Activated T-helper 1 cell treated with anti-CD3 and anti-CD28 coated beads, Interleukin-12 subunit alpha, Interleukin-12 subunit beta, Interleukin-2, Interleukin-4 antibody, amounts not matched to agents 30 ng/mL and 10 ng/mL and 1 ng/mL, durations not matched to agents 14 hours and 24 hours and 36 hours (primary cell): ENCODE measurements around the gene ARG2. TPM values are rescaled to one million over a fixed set of nuclear protein-coding genes. Genes with fewer than 3 reads are reported as not detected.
"Not testable (repeated sequence)": the region's sequence is repeated elsewhere in the genome, so short reads cannot be mapped to it uniquely, and the experiment has no call there.

ENCODE experiments used
- DNase-seq: peaks from one replicate; pipeline ENCODE4 v3.0.0; 2021; ENCODE audit warnings: low spot score
- H3K27ac Mint-ChIP-seq: one replicate; pipeline ENCODE4 v1.8.0; 2021; ENCODE audit warnings: mild to moderate bottlenecking, mixed read lengths
- H3K27me3 Mint-ChIP-seq: one replicate; pipeline ENCODE4 v1.8.0; 2022; ENCODE audit warnings: mild to moderate bottlenecking, moderate library complexity, mixed read lengths; ENCODE audit not compliant: insufficient read depth
- H3K36me3 Mint-ChIP-seq: one replicate; pipeline ENCODE4 v1.8.0; 2021; ENCODE audit warnings: low read depth, mixed read lengths
- H3K4me1 Mint-ChIP-seq: one replicate; pipeline ENCODE4 v1.8.0; 2021; ENCODE audit warnings: low read depth, mixed read lengths
- H3K4me3 Mint-ChIP-seq: one replicate; pipeline ENCODE4 v1.8.0; 2021; ENCODE audit warnings: mild to moderate bottlenecking, moderate library complexity, mixed read lengths
- H3K9me3 Mint-ChIP-seq: one replicate; pipeline ENCODE4 v1.8.0; 2021; ENCODE audit warnings: mixed read lengths
- intact Hi-C: fragments of 100-400 bp; cut with micrococcal nuclease; formaldehyde crosslinking; loops from one replicate; pipeline ENCODE4 v1.15.1; 2024
- total RNA-seq: library from RNA; stranded (reverse); gene quantifications from 2 replicates; pipeline ENCODE4 v1.2.3, GENCODE V29; 2022

ARG2 gene
- total RNA-seq, 1 donor from 2014 or later: 5.2 TPM

DNA sequence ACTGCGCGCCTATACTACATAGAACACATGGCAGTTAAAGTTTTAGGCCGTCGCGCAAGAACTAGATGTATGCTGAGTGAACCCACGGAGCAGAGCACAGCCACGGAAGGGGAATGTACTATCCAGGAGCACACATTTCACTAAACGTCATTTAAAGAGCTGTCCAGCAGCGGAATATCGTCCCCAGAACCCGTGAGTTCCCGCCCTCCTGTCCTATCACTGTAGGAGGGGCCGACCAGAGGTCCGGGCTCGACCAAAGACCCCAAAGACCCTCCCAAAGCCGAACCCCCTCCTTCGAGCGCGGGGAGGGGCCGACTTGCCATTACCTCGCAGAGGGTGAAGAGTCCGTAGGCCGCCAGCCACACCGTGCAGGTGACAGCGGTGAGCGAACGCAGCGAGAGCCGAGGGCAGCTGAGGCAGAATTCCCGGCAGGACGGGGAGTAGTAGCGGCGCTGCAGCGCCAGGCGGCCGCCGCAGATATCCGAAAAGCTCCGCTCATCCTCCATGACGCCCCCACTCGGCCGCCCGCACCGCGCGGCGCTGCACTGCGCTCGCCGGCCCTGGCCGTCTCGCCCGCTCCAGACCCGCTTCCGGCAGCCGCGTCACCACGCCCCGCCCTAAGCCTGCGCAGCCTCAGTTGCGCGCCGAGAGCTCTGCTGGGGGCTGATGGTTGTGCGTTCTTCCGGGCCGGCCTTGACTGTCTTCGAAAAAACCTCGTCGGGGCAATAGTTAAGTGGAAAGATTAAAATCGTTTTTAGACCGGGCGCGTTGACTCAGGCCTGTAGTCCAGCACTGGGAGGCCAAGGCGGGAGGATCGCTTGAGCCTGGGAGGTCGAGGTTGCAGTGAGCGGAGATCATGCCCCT lies 19.8 kb upstream of the ARG2 start, which contains the start of gene PIGH:
TSS of gene PIGH (minus strand) at position 571 of the 864 bp plus-strand sequence. CDS start at position 506, 65 bp downstream.
- Mint-ChIP-seq H3K27me3 (peaks cover 18% of the 10 kb centered on the region), H3K4me3 (peak within 1 kb of the TSS; percentile 99), H3K36me3 (peaks cover 20% of the 10 kb centered on the region), H3K4me1 (peaks cover 44% of the 10 kb centered on the region), H3K9me3 (peaks cover 5% of the 10 kb centered on the region), H3K27ac (peak within 1 kb of the TSS; percentile 94)
- intact Hi-C loops: loop anchor here (1.0 to 2.0 kb wide), 7 partner anchors 19 to 240 kb away; partner anchors contain the start of genes ARG2, EIF2S1, RDH11 and VTI1B
- peak; percentile 92 for DNase-seq

DNA sequence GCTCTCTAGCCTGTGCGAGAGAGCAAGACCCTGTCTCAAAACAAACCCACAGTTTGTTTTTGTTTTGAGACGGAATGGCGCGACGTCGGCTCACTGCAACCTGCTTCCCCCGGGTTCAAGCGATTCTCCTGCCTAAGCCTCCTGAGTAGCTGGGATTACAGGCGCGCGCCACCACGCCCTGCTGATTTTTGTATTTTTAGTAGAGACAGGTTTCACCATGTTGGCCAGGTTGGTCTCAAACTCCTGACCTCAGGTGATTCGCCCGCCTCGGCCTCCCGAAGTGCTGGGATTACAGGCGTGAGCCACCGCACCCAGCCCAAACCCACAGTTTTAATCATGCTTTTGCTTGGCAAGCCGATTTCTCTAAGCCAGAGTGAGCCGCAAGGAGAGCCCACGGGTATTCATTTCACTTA lies 19.2 kb upstream of the ARG2 start:
- Mint-ChIP-seq H3K4me1 (peaks cover 39% of the 10 kb centered on the region), H3K27ac (peak overlapping the region; percentile 94), H3K27me3 (peaks cover 18% of the 10 kb centered on the region), H3K36me3 (peaks cover 17% of the 10 kb centered on the region), H3K4me3 (peak overlapping the region; percentile 99)
- DNase-seq, H3K9me3 Mint-ChIP-seq: not testable (repeated sequence)
- intact Hi-C loops: loop anchor here (1.0 to 2.0 kb wide), 7 partner anchors 19 to 240 kb away; partner anchors contain the start of genes ARG2, EIF2S1, RDH11 and VTI1B

DNA sequence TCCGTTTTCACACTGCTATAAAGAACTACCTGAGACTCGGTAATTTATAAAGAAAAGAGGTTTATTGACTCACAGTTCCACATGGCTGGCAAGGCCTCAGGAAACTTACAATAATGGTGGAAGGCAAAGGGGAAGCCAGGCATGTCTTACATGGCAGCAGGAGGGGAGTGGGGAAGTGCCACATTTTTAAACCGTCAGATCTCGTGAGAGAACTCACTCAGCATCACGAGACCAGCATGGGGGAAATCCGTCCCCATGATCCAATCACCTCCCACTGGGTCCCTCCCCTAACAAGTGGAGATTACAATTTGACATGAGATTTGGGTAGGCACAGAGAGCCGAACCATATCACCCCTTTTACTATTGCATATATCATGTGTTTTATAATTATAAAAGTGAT lies 17.6 kb upstream of the ARG2 start:
- Mint-ChIP-seq H3K36me3 (peaks cover 11% of the 10 kb centered on the region), H3K4me3 (peak overlapping the region; percentile 2), H3K4me1 (peaks cover 34% of the 10 kb centered on the region), H3K27me3 (peaks cover 26% of the 10 kb centered on the region), H3K9me3 (peaks cover 5% of the 10 kb centered on the region), H3K27ac (no peak overlapping the region)
- DNase-seq: no peak
- intact Hi-C loops: no loop called here

DNA sequence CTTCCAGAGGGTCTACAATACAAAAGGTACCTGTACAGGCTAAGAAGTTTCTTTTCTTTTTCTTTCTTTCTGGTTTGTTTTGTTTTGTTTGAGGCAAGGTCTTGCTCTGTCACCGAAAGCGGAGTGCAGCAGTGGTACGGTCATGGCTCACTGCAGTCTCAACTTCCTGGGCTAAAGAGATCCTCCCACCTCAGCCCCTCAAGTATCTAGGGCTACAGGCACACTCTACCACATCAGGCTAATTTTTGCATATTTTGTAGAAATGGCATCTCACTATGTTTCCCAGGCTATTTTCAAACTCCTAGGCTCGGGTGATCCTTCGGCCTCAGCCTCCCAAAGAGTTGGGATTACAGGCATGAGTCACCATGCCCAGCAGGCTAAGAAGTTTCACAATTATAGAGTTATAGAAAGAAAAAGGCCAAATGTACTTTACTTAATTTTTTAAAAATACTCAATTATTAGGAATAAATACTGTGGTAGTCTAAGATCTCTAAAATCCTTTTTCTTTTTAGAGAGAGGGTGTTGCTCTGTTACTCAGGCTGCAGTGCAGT lies 16.6 kb upstream of the ARG2 start:
- H3K9me3 Mint-ChIP-seq: peaks cover 5% of the 10 kb centered on the region
- H3K27ac Mint-ChIP-seq: no peak overlapping the region
- H3K4me3 Mint-ChIP-seq: no peak overlapping the region
- peaks cover 7% of the 10 kb centered on the region for H3K36me3 Mint-ChIP-seq
- no peak for DNase-seq
- H3K27me3 Mint-ChIP-seq: peaks cover 26% of the 10 kb centered on the region
- H3K4me1 Mint-ChIP-seq: peaks cover 26% of the 10 kb centered on the region
- intact Hi-C loops: no loop called here

DNA sequence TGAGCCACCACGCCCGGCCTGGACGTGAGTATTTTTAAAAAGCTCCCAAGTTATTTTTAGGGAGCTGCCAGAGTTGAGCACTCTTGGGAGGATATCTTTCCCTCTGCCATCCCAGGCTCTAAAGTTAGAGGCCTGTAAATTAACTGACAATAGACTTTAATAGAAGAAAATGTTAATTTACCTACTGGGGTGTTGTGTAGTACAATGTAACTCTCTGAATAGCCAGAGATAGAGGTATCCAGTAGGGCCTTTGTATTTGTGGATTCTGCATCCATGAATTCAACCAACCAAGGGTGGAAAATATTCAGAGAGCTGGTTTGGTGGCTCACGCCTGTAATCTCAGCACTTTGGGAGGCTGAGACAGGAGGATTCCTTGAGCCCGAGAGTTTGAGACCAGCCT lies 12.1 kb upstream of the ARG2 start:
- no peak for DNase-seq
- Mint-ChIP-seq H3K27ac (no peak overlapping the region), H3K4me3 (no peak overlapping the region), H3K9me3 (no peaks in the 10 kb centered on the region), H3K4me1 (no peaks in the 10 kb centered on the region), H3K27me3 (peaks cover 27% of the 10 kb centered on the region), H3K36me3 (no peaks in the 10 kb centered on the region)
- intact Hi-C loops: no loop called here

DNA sequence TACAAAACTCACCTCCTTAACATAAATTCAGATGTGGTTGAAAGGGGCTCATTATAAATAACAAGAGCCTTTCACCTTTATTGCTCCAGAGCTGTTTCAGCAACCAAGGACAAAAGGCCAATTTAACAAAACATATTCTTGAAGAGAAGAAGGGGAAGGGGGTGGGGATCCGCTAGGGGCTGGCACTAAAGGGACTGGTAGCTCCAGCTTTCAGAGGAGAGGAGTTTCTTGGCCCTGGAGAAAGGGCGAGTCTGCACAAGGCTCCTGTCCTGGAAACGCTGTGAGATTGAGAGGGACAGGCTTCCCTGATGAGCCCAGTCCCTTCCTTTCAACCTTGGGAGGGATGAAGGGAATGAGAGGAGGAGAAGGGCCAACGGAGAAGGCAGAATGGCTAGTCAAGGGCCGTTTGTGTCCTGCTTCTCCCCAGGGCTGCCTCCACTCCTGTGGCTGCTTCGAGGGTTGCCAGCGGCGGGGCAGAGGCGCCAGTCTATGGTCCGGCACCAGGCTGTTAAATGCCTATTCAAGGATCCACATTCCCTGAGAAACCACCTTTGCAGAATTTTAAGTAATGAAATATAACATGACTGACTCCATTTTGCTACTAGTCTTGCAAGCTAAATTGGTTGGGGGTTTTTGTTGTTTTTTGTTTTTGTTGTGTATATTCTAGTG lies 9.9 kb upstream of the ARG2 start:
- no peak overlapping the region for H3K27ac Mint-ChIP-seq
- peaks cover 17% of the 10 kb centered on the region for H3K27me3 Mint-ChIP-seq
- no peak for DNase-seq
- H3K9me3 Mint-ChIP-seq: no peaks in the 10 kb centered on the region
- no peak overlapping the region for H3K4me3 Mint-ChIP-seq
- H3K36me3 Mint-ChIP-seq: no peaks in the 10 kb centered on the region
- intact Hi-C loops: no loop called here
- H3K4me1 Mint-ChIP-seq: no peaks in the 10 kb centered on the region

DNA sequence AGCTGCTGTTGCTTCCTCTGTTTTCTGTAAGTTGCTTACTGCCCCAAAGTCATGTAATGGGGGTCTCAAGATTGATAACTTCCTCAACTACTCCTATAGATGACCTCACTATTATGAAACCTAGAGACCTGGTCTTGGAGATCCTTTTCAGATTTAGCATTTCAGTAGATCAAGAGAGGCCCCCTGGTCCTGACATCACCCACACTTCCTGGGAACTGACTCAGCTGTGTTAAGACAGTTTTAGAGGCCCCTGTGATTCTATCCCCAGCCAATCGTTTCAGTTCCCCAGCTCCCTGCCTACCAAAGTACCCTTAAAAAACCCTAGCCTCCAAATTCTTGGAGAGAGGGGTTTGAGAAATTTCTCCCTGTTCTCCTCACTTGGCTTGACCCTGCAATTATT lies 9.2 kb upstream of the ARG2 start:
- Mint-ChIP-seq H3K9me3 (no peaks in the 10 kb centered on the region), H3K27me3 (peaks cover 18% of the 10 kb centered on the region), H3K4me3 (no peak overlapping the region), H3K36me3 (no peaks in the 10 kb centered on the region), H3K4me1 (no peaks in the 10 kb centered on the region), H3K27ac (no peak overlapping the region)
- intact Hi-C loops: no loop called here
- no peak for DNase-seq

DNA sequence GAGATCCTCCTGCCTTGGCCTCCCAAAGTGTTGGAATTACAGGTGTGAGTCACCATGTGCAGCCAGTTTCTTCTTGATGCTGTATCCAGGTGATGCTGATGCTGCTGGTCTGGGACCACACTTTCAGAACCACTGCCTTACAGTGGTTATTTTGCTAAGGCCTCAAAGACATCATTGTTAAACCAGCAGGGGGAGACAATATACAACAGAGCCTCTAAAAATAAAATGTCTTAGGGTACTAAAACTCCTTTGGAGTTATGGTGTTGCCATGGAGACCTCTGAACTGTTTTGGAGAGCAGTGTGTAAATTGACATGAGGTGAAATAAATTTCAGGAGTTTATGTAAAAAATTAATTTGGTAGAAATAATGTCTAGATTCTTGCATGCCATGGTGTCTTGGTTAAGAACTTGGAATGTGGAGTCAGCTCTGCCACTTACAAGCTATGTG lies 1.1 kb upstream of the ARG2 start:
- intact Hi-C loops: loop anchor here (1.0 to 5.0 kb wide), 8 partner anchors 18 to 259 kb away; partner anchors contain the start of genes ATP6V1D, PIGH, RAD51B and RDH11
- peaks cover 39% of the 10 kb centered on the region for H3K4me1 Mint-ChIP-seq
- peaks cover 14% of the 10 kb centered on the region for H3K27me3 Mint-ChIP-seq
- DNase-seq: peak; percentile 27
- peak overlapping the region; percentile 71 for H3K27ac Mint-ChIP-seq
- H3K36me3 Mint-ChIP-seq: peaks cover 2% of the 10 kb centered on the region
- H3K4me3 Mint-ChIP-seq: peak overlapping the region; percentile 86
- no peaks in the 10 kb centered on the region for H3K9me3 Mint-ChIP-seq

DNA sequence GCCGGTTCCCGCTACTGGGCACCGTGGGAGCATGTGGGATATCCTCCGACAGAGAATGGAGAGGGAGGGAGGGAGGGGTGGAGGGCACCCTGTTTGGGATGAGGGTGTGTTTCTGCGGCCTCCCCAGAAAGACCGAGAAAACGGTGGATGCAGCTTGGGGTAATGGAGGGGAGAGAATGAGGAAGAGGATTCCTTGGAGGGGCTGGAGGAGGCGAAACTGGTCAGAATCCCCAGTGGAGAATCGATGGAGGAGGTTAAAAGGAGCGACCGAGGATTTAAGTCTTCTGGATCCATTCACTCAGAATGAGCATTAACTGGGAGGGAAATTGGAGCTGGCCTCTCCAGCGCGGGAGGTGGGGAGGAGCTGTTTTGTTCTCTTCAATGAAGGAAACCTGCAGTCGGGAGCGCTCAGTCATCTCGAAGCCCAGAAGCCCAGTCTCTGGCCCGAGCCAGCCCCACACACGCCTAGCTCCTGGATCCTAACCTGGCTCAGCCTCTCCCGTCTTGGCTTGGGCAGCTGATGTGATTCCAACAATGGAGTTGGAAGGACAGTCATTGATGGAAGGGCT lies 581 bp downstream of the ARG2 start:
- Mint-ChIP-seq H3K27me3 (peaks cover 14% of the 10 kb centered on the region), H3K4me3 (peak overlapping the region; percentile 86), H3K36me3 (peaks cover 3% of the 10 kb centered on the region), H3K4me1 (peaks cover 39% of the 10 kb centered on the region), H3K27ac (peak overlapping the region; percentile 44), H3K9me3 (no peaks in the 10 kb centered on the region)
- DNase-seq: no peak
- intact Hi-C loops: no loop called here

DNA sequence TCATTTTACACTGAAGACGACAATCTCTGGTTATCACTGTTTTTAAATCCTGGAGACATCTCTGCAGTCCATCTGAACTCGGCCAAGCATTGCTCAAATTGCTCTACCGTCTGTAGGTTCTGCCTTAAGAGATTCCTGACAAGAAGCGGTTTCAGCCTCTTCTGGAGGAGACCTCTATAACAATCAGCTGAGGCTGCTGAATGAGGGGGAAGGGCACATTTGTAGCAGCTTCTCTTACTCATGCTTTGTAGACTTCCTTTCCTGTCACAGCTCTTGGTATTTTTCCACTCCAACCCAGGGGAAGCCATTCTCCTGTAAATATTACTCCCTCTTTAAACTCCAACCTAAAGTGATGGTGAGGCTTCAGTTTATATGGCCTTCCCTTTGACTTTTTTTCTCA lies 3.0 kb downstream of the ARG2 start:
- H3K4me3 Mint-ChIP-seq: no peak overlapping the region
- H3K27ac Mint-ChIP-seq: peak overlapping the region; percentile 62
- peaks cover 10% of the 10 kb centered on the region for H3K27me3 Mint-ChIP-seq
- H3K4me1 Mint-ChIP-seq: peaks cover 39% of the 10 kb centered on the region
- H3K9me3 Mint-ChIP-seq: no peaks in the 10 kb centered on the region
- peaks cover 3% of the 10 kb centered on the region for H3K36me3 Mint-ChIP-seq
- DNase-seq: no peak
- intact Hi-C loops: no loop called here

DNA sequence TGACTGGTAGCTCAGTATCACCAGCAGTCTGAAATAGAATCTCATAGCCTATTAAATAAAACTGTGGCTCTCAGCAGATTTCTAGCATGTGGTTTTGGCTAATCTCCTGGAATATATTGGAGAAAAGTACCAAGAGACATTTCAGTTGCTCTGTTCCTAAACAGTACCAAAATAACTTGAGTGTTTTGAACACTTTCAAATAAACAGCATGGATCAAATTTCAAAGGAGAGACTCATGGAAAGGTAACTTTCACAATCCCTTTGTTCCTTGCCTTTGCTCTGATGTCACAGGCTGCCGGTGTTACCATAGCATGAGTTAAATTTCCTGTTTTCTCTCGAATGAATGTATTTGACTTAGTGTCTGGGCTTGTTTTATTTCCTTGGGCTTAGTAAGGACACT lies 3.4 kb downstream of the ARG2 start:
- H3K4me1 Mint-ChIP-seq: peaks cover 39% of the 10 kb centered on the region
- intact Hi-C loops: no loop called here
- no peaks in the 10 kb centered on the region for H3K9me3 Mint-ChIP-seq
- DNase-seq: no peak
- peaks cover 3% of the 10 kb centered on the region for H3K36me3 Mint-ChIP-seq
- peak overlapping the region; percentile 62 for H3K27ac Mint-ChIP-seq
- no peak overlapping the region for H3K4me3 Mint-ChIP-seq
- peaks cover 10% of the 10 kb centered on the region for H3K27me3 Mint-ChIP-seq

DNA sequence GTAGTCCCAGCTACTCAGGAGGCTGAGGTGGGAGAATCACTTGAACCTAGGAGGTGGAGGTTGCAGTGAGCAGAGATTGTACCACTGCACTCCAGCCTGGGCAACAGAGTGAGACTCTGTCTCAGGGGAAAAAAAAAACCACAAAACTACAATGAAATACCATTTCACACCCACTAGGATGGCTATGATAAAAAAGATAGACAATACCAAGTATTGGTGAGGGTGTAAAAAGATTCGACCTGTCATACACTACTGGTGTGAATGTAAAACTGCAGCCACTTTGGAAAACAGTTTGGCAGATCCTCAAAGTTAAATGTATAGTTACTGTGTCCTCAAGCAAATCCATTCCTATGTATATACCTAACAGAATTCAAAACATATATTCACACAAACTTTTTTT lies 6.4 kb downstream of the ARG2 start:
- peaks cover 15% of the 10 kb centered on the region for H3K4me1 Mint-ChIP-seq
- DNase-seq, H3K27ac Mint-ChIP-seq, H3K9me3 Mint-ChIP-seq, H3K36me3 Mint-ChIP-seq, intact Hi-C loops, H3K4me3 Mint-ChIP-seq, H3K27me3 Mint-ChIP-seq: not testable (repeated sequence)
